T-helper 1 cell treated with Interleukin-12 subunit alpha and Interleukin-12 subunit beta and Interleukin-4 antibody, amounts not matched to agents 30 ng/mL and 1 ng/mL, for 36 hours (primary cell): Measurements from ENCODE around the gene GIMAP2. TPM values are rescaled to one million over a fixed set of nuclear protein-coding genes. Genes with fewer than 3 reads are reported as not detected.

Experiments
- intact Hi-C: fragments of 100-400 bp; cut with micrococcal nuclease; formaldehyde crosslinking; loops from one replicate; pipeline ENCODE4 v1.15.1; 2024
- total RNA-seq: library from RNA; stranded (reverse); gene quantifications from 2 replicates; pipeline ENCODE4 v1.2.3, GENCODE V29; 2022

Gene GIMAP2
- total RNA-seq, 1 donor from 2014 or later = 95.5 TPM

DNA sequence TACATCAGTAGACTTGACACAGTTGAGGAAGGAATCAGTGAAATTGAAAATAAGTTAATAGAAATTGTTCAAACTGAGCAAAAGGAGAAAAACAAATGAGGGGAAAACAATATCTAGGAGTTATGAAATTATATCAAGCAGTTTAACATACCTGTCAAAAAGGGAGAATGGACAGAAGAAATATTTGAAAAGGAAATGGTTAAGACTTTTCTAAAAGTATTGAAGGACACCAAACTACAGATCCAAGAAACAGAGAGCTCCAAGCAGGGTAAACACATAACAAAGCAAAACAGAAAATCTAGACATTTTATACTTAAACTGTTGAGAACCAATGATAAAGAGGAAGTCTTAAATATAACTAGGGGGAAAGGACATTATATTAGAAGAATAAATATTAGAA is 43.1 kb downstream of the GIMAP2 start:
- intact Hi-C loops = no loop called here

DNA sequence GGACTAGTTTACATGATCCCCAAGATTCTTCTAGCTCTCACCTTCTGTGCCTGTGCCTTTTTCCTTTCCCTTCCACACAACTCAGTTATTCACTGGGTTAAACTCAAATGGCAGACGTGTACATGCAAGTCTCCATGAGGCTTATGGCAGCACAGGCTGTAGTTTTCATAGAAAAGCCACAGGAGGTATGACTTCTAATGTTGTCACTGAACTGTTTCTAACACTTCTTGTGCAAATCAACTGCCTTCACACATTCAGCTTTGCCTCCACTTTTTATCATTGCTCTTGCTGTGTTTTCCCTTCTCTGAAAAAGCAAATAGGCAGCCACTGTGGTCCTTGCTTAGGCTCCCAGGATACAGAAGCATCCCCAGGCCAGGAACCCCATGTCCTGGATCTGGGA is 46.4 kb downstream of the GIMAP2 start:
- intact Hi-C loops = loop anchor here (1.0 to 2.0 kb wide), 4 partner anchors 8 to 410 kb away; partner anchors contain the start of gene GIMAP1

- intact Hi-C loops = loop anchor here (1.0 to 2.0 kb wide), 5 partner anchors 7 to 411 kb away; partner anchors contain the start of gene GIMAP1
Observed at GRCh38 chr7:150732786-150733481, 47.4 kb downstream of the GIMAP2 start.

- intact Hi-C loops = loop anchor here (1.0 to 2.0 kb wide), 3 partner anchors 17 to 65 kb away; partner anchors contain the start of gene GIMAP1
Observed at GRCh38 chr7:150733482-150734095, 48.1 kb downstream of the GIMAP2 start.

- intact Hi-C loops = no loop called here
Observed at GRCh38 chr7:150734254-150734653, 48.7 kb downstream of the GIMAP2 start.

DNA sequence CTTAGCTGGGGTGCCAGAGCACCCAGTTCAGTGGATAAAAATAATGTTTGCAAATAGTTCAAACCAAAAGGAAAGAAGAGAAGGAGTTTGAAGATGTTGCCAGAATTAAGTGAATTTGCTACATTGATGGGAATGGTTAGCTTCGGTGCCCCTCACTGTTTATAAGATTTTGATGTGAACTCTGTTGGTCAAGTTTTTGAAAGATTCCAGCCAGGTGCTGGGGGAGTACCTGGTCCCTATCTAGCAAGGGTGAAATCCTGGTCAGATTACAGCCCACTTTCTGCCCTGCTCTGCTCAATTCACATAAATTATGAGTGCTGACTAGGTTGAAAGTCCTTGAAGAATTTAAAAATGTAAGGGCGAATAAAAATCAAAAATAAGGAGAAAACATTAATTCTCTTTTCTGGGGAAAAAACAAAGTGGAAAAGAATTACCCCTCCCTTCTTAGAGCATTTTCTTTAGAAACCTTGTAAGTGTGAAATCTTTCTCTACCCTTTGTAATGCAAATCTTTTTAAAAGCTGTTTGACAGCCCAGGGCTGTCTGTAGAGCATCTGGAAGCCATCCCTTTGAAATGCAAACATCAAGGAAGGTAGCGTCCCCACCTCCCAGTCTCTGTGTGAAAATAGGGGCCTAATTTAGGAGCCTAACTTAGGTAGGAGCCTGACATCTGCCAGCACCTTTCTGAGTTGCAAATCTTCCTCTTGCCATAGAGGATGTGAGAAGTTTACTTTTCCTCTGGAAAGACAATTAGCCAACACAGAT is 50.3 kb downstream of the GIMAP2 start:
- intact Hi-C loops = no loop called here

- intact Hi-C loops = loop anchor here (1.0 kb wide), 4 partner anchors 21 to 169 kb away; partner anchors contain the start of gene GIMAP1
Observed at GRCh38 chr7:150736864-150737263, 51.4 kb downstream of the GIMAP2 start.

- intact Hi-C loops = loop anchor here (1.0 to 2.0 kb wide), 8 partner anchors 18 to 287 kb away; partner anchors contain the start of genes GIMAP1, GIMAP7 and GIMAP8
Observed at GRCh38 chr7:150737265-150738055, 52.0 kb downstream of the GIMAP2 start, which contains the start of gene GIMAP5. TSS of gene GIMAP5 (plus strand) at chr7:150737418. CDS start at chr7:150740885, 3,467 bp downstream.

DNA sequence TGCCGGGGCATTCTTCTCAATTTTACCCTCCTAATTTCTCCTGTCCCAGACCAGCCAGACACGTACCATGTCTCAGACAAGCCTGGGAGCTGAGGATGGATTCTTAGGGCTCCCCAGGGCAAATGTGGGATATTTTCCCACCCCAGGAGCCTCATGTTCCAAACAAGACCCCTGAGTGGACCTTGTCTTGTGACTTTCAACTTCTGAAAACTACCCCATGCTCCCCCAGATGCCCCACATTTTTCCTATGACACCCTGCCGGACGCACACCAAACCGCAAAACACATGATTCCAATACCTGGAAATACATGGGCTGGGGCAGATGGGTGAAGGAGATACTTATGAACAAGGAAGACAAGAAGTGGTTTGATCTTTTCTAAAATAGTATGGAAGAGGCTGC is 52.6 kb downstream of the GIMAP2 start:
- intact Hi-C loops = loop anchor here (1.0 to 2.0 kb wide), 4 partner anchors 17 to 288 kb away; partner anchors contain the start of genes GIMAP7 and GIMAP8

DNA sequence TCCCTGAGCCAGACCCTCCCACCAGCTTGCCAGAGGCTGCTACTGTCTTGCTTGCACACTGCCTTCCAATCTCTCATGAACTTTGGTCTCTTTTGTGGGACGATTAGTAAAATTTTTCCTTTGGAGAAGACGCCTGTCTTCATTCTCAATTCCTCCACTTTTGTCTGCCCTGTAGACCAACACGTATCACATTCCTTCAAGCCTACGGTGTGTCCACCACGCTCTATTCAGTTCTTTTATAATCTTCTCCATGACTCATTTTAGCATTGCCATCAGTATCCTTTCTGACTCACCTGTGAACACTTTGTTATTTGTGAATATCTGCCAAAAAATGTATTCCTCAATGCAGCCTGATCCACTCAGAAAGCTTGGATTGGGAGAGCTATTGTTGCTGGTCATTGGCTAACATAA is 53.1 kb downstream of the GIMAP2 start:
- intact Hi-C loops = loop anchor here (1.0 to 2.0 kb wide), 4 partner anchors 17 to 288 kb away; partner anchors contain the start of genes GIMAP7 and GIMAP8

DNA sequence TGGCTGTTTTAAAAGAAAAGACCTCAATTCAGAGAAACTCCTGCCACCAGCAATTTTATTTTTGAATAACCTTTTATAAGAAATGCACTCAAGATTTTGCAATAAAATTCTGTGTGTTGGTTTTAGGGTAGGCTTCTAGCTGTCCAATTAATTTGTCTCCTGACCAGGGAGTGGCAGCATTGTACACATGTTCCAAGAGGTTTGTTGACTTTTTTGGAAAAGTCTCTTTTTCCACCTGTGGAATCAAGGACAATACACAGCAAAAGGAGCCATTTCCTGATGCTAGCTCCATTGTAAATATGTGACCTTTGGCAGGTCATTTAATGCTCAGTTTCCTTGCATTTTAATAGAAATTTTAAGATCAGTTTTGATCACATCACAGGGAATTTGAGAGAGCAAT is 53.5 kb downstream of the GIMAP2 start:
- intact Hi-C loops = loop anchor here (2.0 kb wide), 1 partner anchor 118 kb away; no protein-coding TSS in a partner anchor

GRCh38 chr7:150740053-150740452 is 54.5 kb downstream of the GIMAP2 start:
- intact Hi-C loops = loop anchor here (1.0 kb wide), 1 partner anchor 8 kb away; no protein-coding TSS in a partner anchor

GRCh38 chr7:150742286-150742968 is 56.9 kb downstream of the GIMAP2 start:
- intact Hi-C loops = loop anchor here (1.0 kb wide), 1 partner anchor 8 kb away; no protein-coding TSS in a partner anchor

Other genes with a start within 250 kb of the GIMAP2 start
- gene GIMAP8, start 235.1 kb upstream of the GIMAP2 start, total RNA-seq = 54.3 and 54.5 TPM in 2 replicates
- 291 and 306 TPM in 2 replicates for gene GIMAP7, start 170.8 kb upstream of the GIMAP2 start, total RNA-seq
- gene GIMAP4, start 118.3 kb upstream of the GIMAP2 start, total RNA-seq = 472 and 476 TPM in 2 replicates
- gene GIMAP6, start 53.3 kb upstream of the GIMAP2 start, total RNA-seq = 167 and 170 TPM in 2 replicates
- 27.2 and 27.3 TPM in 2 replicates for gene GIMAP1, start 30.9 kb downstream of the GIMAP2 start, total RNA-seq
- gene GIMAP5, start 51.7 kb downstream of the GIMAP2 start, total RNA-seq = 242 and 253 TPM in 2 replicates
- gene TMEM176B, start 114.7 kb downstream of the GIMAP2 start, total RNA-seq = not detected in 2 replicates
- gene TMEM176A, start 115.1 kb downstream of the GIMAP2 start, total RNA-seq = not detected in 2 replicates
- not detected in 2 replicates for gene AOC1, start 166.8 kb downstream of the GIMAP2 start, total RNA-seq